H1 (cell line): ENCODE results near the gene FSTL4. TPM values are rescaled to one million over a fixed set of nuclear protein-coding genes. Genes with fewer than 3 reads are reported as not detected.

ENCODE experiments used
- CTCF ChIA-PET: fragments of 300-600 bp; sonication (Branson Sonifier 250); formaldehyde crosslinking; loops from one replicate; lab custom pipeline; 2021; ENCODE audit not compliant: partially characterized antibody; lab: Charles Lee
- POLR2A ChIA-PET: fragments of 300-600 bp; sonication (Branson Sonifier 250); formaldehyde crosslinking; loops from one replicate; lab custom pipeline; 2021; ENCODE audit warnings: inconsistent platforms; ENCODE audit not compliant: partially characterized antibody; lab: Charles Lee
- DNase-seq, 2 experiments: peaks; one replicate each; pipeline versions ENCODE4 v3.0.0 to v3.0.0-alpha.2; 2010 to 2022; ENCODE audit warnings: low spot score in 2 of 2, low read depth in 1 of 2, mixed read lengths in 1 of 2
- FAIRE-seq: peaks from 2 replicates; lab custom pipeline; 2011; peaks lifted over from hg19 to GRCh38; lab: Jason Lieb, UNC
- H2AFZ ChIP-seq: 2 replicates; pipeline ENCODE4 v1.8.1; 2012; ENCODE audit warnings: low read length, inconsistent platforms
- H2AK5ac ChIP-seq: 2 replicates; pipeline ENCODE4 v1.6.1; 2013; ENCODE audit warnings: low read depth, low read length
- H2BK120ac ChIP-seq: replicated peaks from 2 replicates; pipeline ENCODE3; 2013; ENCODE audit warnings: low read depth, low read length, inconsistent platforms
- H2BK12ac ChIP-seq: 2 replicates; pipeline ENCODE4 v1.6.1; 2013; ENCODE audit warnings: low read depth, low read length
- H2BK15ac ChIP-seq: 2 replicates; pipeline ENCODE4 v1.6.1; 2013; ENCODE audit warnings: low read length
- H2BK20ac ChIP-seq: 2 replicates; pipeline ENCODE4 v1.6.1; 2013; ENCODE audit warnings: low read length
- H2BK5ac ChIP-seq: 2 replicates; pipeline ENCODE4 v1.6.1; 2013; ENCODE audit warnings: low read depth, low read length
- H3K14ac ChIP-seq: 2 replicates; pipeline ENCODE4 v1.6.1; 2013; ENCODE audit warnings: inconsistent platforms; ENCODE audit not compliant: insufficient read length
- H3K18ac ChIP-seq: 2 replicates; pipeline ENCODE4 v1.6.1; 2013; ENCODE audit warnings: low read length; ENCODE audit errors: extremely low read depth
- H3K23ac ChIP-seq: 2 replicates; pipeline ENCODE4 v1.6.1; 2013; ENCODE audit warnings: inconsistent platforms; ENCODE audit not compliant: insufficient read length
- H3K23me2 ChIP-seq: 2 replicates; pipeline ENCODE4 v1.6.1; 2013; ENCODE audit warnings: low read depth, low read length
- H3K27ac ChIP-seq: 2 replicates; pipeline ENCODE4 v1.6.1; 2011; ENCODE audit warnings: low read depth, low read length, inconsistent platforms
- H3K27me3 ChIP-seq, 4 experiments: replicated peaks in 1 of 4; 1 replicate in 1 of 4; 2 replicates in 3 of 4; pipeline versions ENCODE4 v1.6.1 to v1.8.1; 2011 to 2013; ENCODE audit warnings: low read length in 3 of 4, mild to moderate bottlenecking in 3 of 4, inconsistent platforms in 2 of 4, mixed read lengths in 2 of 4, moderate library complexity in 1 of 4; ENCODE audit not compliant: control insufficient read depth in 3 of 4, insufficient read depth in 3 of 4; ENCODE audit errors: extremely low read depth in 1 of 4
- H3K36me3 ChIP-seq, 4 experiments: 2 replicates each; pipeline versions ENCODE4 v1.6.1 to v1.8.1; 2011 to 2013; ENCODE audit warnings: mild to moderate bottlenecking in 4 of 4, low read length in 3 of 4, moderate library complexity in 2 of 4, control low read depth in 1 of 4, inconsistent platforms in 1 of 4; ENCODE audit not compliant: insufficient read depth in 4 of 4, control insufficient read depth in 2 of 4
- H3K4ac ChIP-seq: replicated peaks from 2 replicates; pipeline ENCODE3; 2013; ENCODE audit warnings: low read length, low read depth, mixed read lengths, inconsistent platforms; ENCODE audit not compliant: insufficient read length
- H3K4me1 ChIP-seq, 4 experiments: replicated peaks in 1 of 4; 1 replicate in 1 of 4; 2 replicates in 3 of 4; pipeline versions ENCODE4 v1.6.1 to v1.8.1; 2011 to 2013; ENCODE audit warnings: low read length in 3 of 4, inconsistent platforms in 2 of 4, mixed read lengths in 1 of 4; ENCODE audit not compliant: insufficient read depth in 4 of 4, control insufficient read depth in 3 of 4
- H3K4me2 ChIP-seq, 2 experiments: 2 replicates each; pipeline versions ENCODE4 v1.6.1 to v1.8.1; 2011 to 2013; ENCODE audit warnings: low read depth in 2 of 2, low read length in 2 of 2, control low read depth in 1 of 2, inconsistent platforms in 1 of 2, mild to moderate bottlenecking in 1 of 2; ENCODE audit not compliant: insufficient read depth in 1 of 2
- H3K4me3 ChIP-seq, 4 experiments: fragments of 200-600, 300-600 bp in 1 of 4; sonication (generic), shearing (Covaris generic), sonication (Bioruptor Twin) in 1 of 4; 2 replicates each; pipeline versions ENCODE4 v1.5.1 to v1.8.1; 2011 to 2016; ENCODE audit warnings: low read length in 4 of 4, low read depth in 3 of 4, control low read depth in 2 of 4, inconsistent platforms in 2 of 4, mild to moderate bottlenecking in 2 of 4, mixed read lengths in 1 of 4, moderate library complexity in 1 of 4; ENCODE audit not compliant: insufficient read depth in 2 of 4; ENCODE audit errors: extremely low read depth in 1 of 4
- H3K56ac ChIP-seq: replicated peaks from 2 replicates; pipeline ENCODE3; 2013; ENCODE audit warnings: low read depth, mild to moderate bottlenecking, mixed read lengths, low read length, inconsistent platforms; ENCODE audit not compliant: insufficient read length
- H3K79me1 ChIP-seq: 2 replicates; pipeline ENCODE4 v1.6.1; 2013; ENCODE audit warnings: low read depth, low read length, control low read depth
- H3K79me2 ChIP-seq, 2 experiments: 2 replicates each; pipeline versions ENCODE4 v1.6.1 to v1.8.1; 2012 to 2013; ENCODE audit warnings: low read length in 2 of 2, mild to moderate bottlenecking in 2 of 2, inconsistent platforms in 1 of 2; ENCODE audit not compliant: insufficient read depth in 2 of 2, control insufficient read depth in 1 of 2
- H3K9ac ChIP-seq, 4 experiments: replicated peaks in 1 of 4; 1 replicate in 1 of 4; 2 replicates in 3 of 4; pipeline versions ENCODE4 v1.6.1 to v1.8.1; 2011 to 2013; ENCODE audit warnings: low read depth in 3 of 4, low read length in 3 of 4, control low read depth in 2 of 4, mild to moderate bottlenecking in 2 of 4, moderate library complexity in 2 of 4, inconsistent platforms in 1 of 4; ENCODE audit errors: extremely low read depth in 1 of 4
- H3K9me3 ChIP-seq, 2 experiments: 2 replicates each; pipeline versions ENCODE4 v1.6.1 to v1.8.1; 2012 to 2013; ENCODE audit warnings: mild to moderate bottlenecking in 2 of 2, moderate library complexity in 2 of 2, control low read depth in 1 of 2, inconsistent platforms in 1 of 2, low read depth in 1 of 2, low read length in 1 of 2, mixed read lengths in 1 of 2; ENCODE audit not compliant: insufficient read depth in 2 of 2
- H4K20me1 ChIP-seq, 2 experiments: replicated peaks in 1 of 2; 2 replicates each; pipeline versions ENCODE3 to v1.8.1; 2011 to 2013; ENCODE audit warnings: inconsistent platforms in 2 of 2, low read length in 2 of 2, mild to moderate bottlenecking in 1 of 2; ENCODE audit not compliant: insufficient read depth in 2 of 2, control insufficient read depth in 1 of 2
- H4K5ac ChIP-seq: 2 replicates; pipeline ENCODE4 v1.6.1; 2013; ENCODE audit warnings: low read length, low read depth, mixed read lengths, inconsistent platforms; ENCODE audit not compliant: insufficient read length
- H4K8ac ChIP-seq: 2 replicates; pipeline ENCODE4 v1.8.0; 2013; ENCODE audit warnings: mild to moderate bottlenecking, moderate library complexity, low read length, inconsistent platforms; ENCODE audit not compliant: insufficient read depth; ENCODE audit errors: extremely low read depth
- H4K91ac ChIP-seq: replicated peaks from 2 replicates; pipeline ENCODE3; 2013; ENCODE audit warnings: low read length, mixed read lengths, inconsistent platforms; ENCODE audit not compliant: insufficient read length
- ATF3 ChIP-seq: IDR thresholded peaks from 2 replicates; pipeline ENCODE4 v1.6.1; 2011; ENCODE audit warnings: low read depth, mild to moderate bottlenecking, low read length; ENCODE audit not compliant: insufficient read depth
- CBX8 ChIP-seq: fragments of 300-800, 300-1000 bp; sonication (generic); IDR thresholded peaks from 2 replicates; pipeline ENCODE4 v1.7.1; 2016; ENCODE audit warnings: low read depth, low read length, borderline replicate concordance
- CEBPB ChIP-seq: IDR thresholded peaks from 2 replicates; pipeline ENCODE4 v1.6.1; 2012; ENCODE audit warnings: low read depth, low read length
- JUND ChIP-seq: IDR thresholded peaks from 2 replicates; pipeline ENCODE4 v1.6.1; 2011; ENCODE audit warnings: mild to moderate bottlenecking, improper control_type of control experiment, low read length
- KDM1A ChIP-seq: fragments of 200-600, 300-600 bp; sonication (generic); IDR thresholded peaks from 2 replicates; pipeline ENCODE4 v1.7.1; 2016; ENCODE audit warnings: mild to moderate bottlenecking, low read length, borderline replicate concordance
- KDM4A ChIP-seq: IDR thresholded peaks from one replicate; pipeline ENCODE4 v1.7.1; 2012; ENCODE audit warnings: low read depth, mild to moderate bottlenecking, moderate library complexity, low read length, inconsistent platforms; ENCODE audit not compliant: severe bottlenecking
- RNF2 ChIP-seq: fragments of 200-900, 300-1000 bp; sonication (generic); IDR thresholded peaks from 2 replicates; pipeline ENCODE4 v1.7.1; 2016; ENCODE audit warnings: borderline replicate concordance, low read depth, mild to moderate bottlenecking, antibody characterized with exemption, low read length; ENCODE audit not compliant: poor library complexity, severe bottlenecking; ENCODE audit errors: missing control alignments
- SP2 ChIP-seq: IDR thresholded peaks from 2 replicates; pipeline ENCODE4 v1.6.1; 2012; ENCODE audit warnings: mild to moderate bottlenecking, low read length, inconsistent platforms
- SRF ChIP-seq: IDR thresholded peaks from 2 replicates; pipeline ENCODE4 v1.6.1; 2011; ENCODE audit warnings: mild to moderate bottlenecking, low read depth, low read length, moderate library complexity
- SUZ12 ChIP-seq: fragments of 200-600 bp; sonication (generic); IDR thresholded peaks from 2 replicates; pipeline ENCODE4 v1.6.1; 2012; ENCODE audit warnings: mild to moderate bottlenecking, inconsistent platforms, low read length, moderate library complexity, mixed read lengths
- TAF7 ChIP-seq: optimal IDR thresholded peaks from 2 replicates; pipeline ENCODE3; 2011; ENCODE audit warnings: low read depth, mild to moderate bottlenecking, inconsistent platforms, low read length, moderate library complexity, borderline replicate concordance
- ZNF274 ChIP-seq: IDR thresholded peaks from 2 replicates; pipeline ENCODE4 v1.7.0; 2012; ENCODE audit warnings: low read length, borderline replicate concordance; ENCODE audit errors: extremely low read depth
- WGBS, 2 experiments: shearing (Covaris generic) in 1 of 2; methylation state at CpG; one replicate each; pipeline versions ENCODE4 v1.1.6 to v1.1.7; 2013 to 2015; ENCODE audit warnings: low lambda C conversion rate in 2 of 2, mixed read lengths in 2 of 2, inconsistent platforms in 1 of 2, low coverage in 1 of 2, missing lambda C conversion rate in 1 of 2; ENCODE audit not compliant: insufficient replicate concordance in 2 of 2, insufficient coverage in 1 of 2, insufficient read length in 1 of 2; ENCODE audit errors: extremely low coverage in 1 of 2, missing lambda C conversion rate in 1 of 2; 5-methylcytosine and 5-hydroxymethylcytosine counted together
- polyA plus RNA-seq, 7 experiments: library from polyadenylated mRNA; depleted of rRNA in 3 of 7; stranded (reverse) in 5 of 7; unstranded in 2 of 7; fragments of >200 nt in 5 of 7; fragments of 200-250 nt in 2 of 7; gene quantifications; 1 replicate in 5 of 7; 2 replicates in 1 of 7; 4 replicates in 1 of 7; pipeline versions ENCODE4 v1.2.1 to v1.2.3, GENCODE V29; 2011 to 2013; ENCODE audit warnings: missing spikeins in 2 of 7, mixed read lengths in 2 of 7
- total RNA-seq: library from RNA; stranded (reverse); fragmentation: NEBNext Ultra II Directional; extraction: Animal tissue kit (Norgen Biotek cat#: 25700); gene quantifications from 2 replicates; pipeline ENCODE4 v1.2.1, GENCODE V29; 2021

Gene FSTL4
- total and polyA plus RNA-seq, 2 of the 8 experiments (the other 6 are each of a cell fraction or from before 2014, with no cell fraction given): 3.1 to 4.1 TPM

DNA sequence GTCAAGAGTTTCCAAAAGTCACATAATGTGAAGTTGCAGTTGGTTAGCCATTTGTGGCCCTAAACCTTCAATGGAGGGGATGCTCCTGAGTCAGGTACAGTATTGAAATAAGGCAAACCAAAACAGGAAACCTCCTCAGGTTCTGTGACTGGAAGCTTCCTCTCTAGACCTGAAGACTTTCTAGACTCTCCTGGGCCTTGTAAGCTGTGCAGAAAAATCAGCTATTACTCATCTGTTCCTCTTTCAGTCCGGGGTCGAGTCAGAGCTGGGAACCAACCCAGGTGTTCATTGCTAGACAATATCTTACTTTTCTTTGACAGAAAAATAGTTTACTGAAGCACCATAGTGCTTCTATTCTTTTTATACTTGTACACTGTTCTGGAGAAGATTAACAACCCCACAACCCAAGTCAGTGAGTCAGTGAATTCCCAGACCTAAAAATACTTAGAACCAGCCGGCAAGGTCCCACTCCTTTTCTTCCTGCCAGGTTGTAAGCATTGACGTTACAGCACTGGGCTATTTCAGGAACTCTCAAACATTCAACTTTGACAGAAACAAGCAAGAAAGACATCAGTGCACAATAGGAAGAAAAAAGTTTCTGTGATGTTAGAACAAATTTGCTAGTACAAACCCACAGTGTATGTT is 47.3 kb downstream of the FSTL4 start:
- Histone ChIP-seq H2BK5ac (no peak overlapping the region), H3K23ac (no peak overlapping the region), H2AK5ac (no peak overlapping the region), H3K9ac (no peak overlapping the region), H3K9me3 (no peaks in the 10 kb centered on the region), H3K4me2 (no peak overlapping the region)
- POLR2A ChIA-PET: no interaction called here
- TF ChIP-seq KDM1A: no peak
- TF ChIP-seq CEBPB: no peak
- no peak for TF ChIP-seq KDM4A
- no peak for TF ChIP-seq SUZ12
- TF ChIP-seq RNF2: no peak
- no peak for TF ChIP-seq JUND
- TF ChIP-seq CBX8: no peak
- no peak for TF ChIP-seq SRF
- TF ChIP-seq TAF7: no peak
- TF ChIP-seq ZNF274: no peak
- no peak for TF ChIP-seq SP2
- no peak for TF ChIP-seq ATF3
- TF ChIP-seq, all 59 proteins: peak for 0
- no peak overlapping the region for H3K18ac ChIP-seq
- CTCF ChIA-PET: interaction anchor here (0.9 to 1.9 kb wide), 5 partner anchors 12 to 105 kb away, joined by 3 to 8 read pairs (median 5); no protein-coding TSS in a partner anchor
- peaks cover 0 to 3% (median 0%) of the 10 kb centered on the region in 4 experiments; a peak in 1 of 7 replicates for H3K4me1 ChIP-seq
- no peak overlapping the region for H3K4me3 ChIP-seq
- H3K36me3 ChIP-seq: no peaks in the 10 kb centered on the region
- H3K27ac ChIP-seq: no peak overlapping the region
- H3K4ac ChIP-seq: no peak overlapping the region
- no peaks in the 10 kb centered on the region for H3K27me3 ChIP-seq
- H3K79me2 ChIP-seq: no peaks in the 10 kb centered on the region
- H3K14ac ChIP-seq: no peak overlapping the region
- FAIRE-seq (no peak), DNase-seq (no peak)
- H4K91ac ChIP-seq: no peak overlapping the region
- H2BK120ac ChIP-seq: no peak overlapping the region
- H3K56ac ChIP-seq: no peak overlapping the region
- H4K5ac ChIP-seq: no peak overlapping the region
- no peak overlapping the region for H2BK20ac ChIP-seq
- no peak overlapping the region for H2BK12ac ChIP-seq
- no peak overlapping the region for H2AFZ ChIP-seq
- H3K79me1 ChIP-seq: no peaks in the 10 kb centered on the region
- H4K20me1 ChIP-seq: peaks cover 0 to 2% of the 10 kb centered on the region in 2 experiments
- H4K8ac ChIP-seq: no peak overlapping the region
- no peaks in the 10 kb centered on the region for H3K23me2 ChIP-seq
- WGBS, 2 experiments: 85% methylated on average over 4 of the region's 4 CpGs; no CpG with 5 or more reads in 1 of the 2 experiments
- H2BK15ac ChIP-seq: no peak overlapping the region
